ENCODE measurements around the gene CAB39.

CAB39 gene

DNA sequence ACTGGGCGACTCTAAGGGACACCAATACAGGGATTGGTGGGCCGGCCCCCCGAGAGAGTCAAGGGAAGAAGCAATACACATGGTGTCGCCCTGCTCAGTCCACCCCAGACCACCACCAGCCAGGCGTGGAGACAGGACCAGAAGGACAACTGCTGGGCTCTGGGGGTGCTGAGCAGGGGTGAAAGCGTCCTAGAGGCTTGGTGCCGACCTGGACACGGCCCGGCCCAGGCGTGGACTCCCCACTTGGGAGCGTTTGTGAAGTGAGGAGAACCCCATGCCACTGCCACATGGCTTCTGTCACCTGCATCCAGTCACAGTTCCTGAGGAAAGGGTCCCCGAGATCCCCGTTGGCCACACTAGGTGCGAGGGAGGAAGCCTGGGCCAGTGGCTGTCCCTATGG lies 116.7 kb downstream of the CAB39 start:
- no peak overlapping the region for H3K27ac ChIP-seq
- H3K27me3 ChIP-seq (replicated peaks): peaks cover 3% of the 10 kb centered on the region
- no peak overlapping the region for H3K4me3 ChIP-seq (ENCODE audit: low read depth, low read length)
- in situ Hi-C loops (cut with HindIII; ENCODE audit: low pct_ligation_motif_present, low sequenced_read_pairs): no loop called here
- H3K36me3 ChIP-seq (replicated peaks): no peaks in the 10 kb centered on the region
- TF ChIP-seq, protein P1, sequence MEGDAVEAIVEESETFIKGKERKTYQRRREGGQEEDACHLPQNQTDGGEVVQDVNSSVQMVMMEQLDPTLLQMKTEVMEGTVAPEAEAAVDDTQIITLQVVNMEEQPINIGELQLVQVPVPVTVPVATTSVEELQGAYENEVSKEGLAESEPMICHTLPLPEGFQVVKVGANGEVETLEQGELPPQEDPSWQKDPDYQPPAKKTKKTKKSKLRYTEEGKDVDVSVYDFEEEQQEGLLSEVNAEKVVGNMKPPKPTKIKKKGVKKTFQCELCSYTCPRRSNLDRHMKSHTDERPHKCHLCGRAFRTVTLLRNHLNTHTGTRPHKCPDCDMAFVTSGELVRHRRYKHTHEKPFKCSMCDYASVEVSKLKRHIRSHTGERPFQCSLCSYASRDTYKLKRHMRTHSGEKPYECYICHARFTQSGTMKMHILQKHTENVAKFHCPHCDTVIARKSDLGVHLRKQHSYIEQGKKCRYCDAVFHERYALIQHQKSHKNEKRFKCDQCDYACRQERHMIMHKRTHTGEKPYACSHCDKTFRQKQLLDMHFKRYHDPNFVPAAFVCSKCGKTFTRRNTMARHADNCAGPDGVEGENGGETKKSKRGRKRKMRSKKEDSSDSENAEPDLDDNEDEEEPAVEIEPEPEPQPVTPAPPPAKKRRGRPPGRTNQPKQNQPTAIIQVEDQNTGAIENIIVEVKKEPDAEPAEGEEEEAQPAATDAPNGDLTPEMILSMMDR (IDR thresholded peaks at IDR 0.05; ENCODE audit: low read depth, low read length, missing control alignments): no peak
- DNase-seq: no peak

DNA sequence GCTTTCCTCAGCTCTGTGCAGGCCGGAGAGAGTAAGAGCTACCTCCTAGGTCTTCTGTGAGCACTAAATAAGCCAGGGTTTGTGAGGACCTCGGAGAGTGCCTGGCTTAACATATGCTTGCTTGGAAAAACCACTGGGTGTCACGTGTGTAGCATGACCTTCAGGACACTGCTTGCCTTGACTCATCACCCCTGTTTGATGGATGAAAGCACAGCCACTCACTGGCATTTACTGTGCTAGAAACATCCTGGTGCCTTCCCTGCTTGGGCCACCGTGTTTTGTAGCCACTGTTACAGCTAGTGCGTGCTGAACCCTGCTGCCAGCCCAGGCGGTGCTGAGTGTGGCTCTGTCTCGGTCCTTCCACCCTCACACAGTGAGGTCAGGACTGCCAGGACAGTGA lies 117.3 kb downstream of the CAB39 start:
- no peak for DNase-seq
- TF ChIP-seq, protein P1 (IDR thresholded peaks at IDR 0.05; ENCODE audit: low read depth, low read length, missing control alignments): no peak
- Histone ChIP-seq H3K27ac (no peak overlapping the region), H3K27me3 (replicated peaks) (peaks cover 3% of the 10 kb centered on the region), H3K36me3 (replicated peaks) (no peaks in the 10 kb centered on the region), H3K4me3 (ENCODE audit: low read depth, low read length) (no peak overlapping the region)
- in situ Hi-C loops (cut with HindIII; ENCODE audit: low pct_ligation_motif_present, low sequenced_read_pairs): no loop called here

DNA sequence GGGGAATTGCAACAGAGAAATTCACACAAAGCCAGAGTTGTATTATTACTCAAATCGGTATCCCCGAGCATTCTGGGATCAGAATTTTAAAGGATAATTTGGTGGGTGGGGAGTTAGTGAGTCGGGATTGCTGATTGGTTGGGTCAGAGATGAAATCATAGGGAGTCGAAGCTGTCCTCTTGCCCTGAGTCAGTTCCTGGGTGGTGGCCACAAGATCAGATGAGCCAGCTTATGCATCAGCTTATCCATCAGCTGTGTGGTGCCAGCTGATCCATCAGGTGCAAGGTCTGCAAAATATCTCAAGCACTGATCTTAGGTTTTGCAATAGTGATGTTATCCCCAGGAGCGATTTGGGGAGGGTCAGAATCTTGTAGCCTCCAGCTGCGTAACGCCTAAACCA lies 117.8 kb downstream of the CAB39 start:
- H3K4me3 ChIP-seq (ENCODE audit: low read depth, low read length): no peak overlapping the region
- TF ChIP-seq, protein P1 (IDR thresholded peaks at IDR 0.05; ENCODE audit: low read depth, low read length, missing control alignments): no peak
- no peak for DNase-seq
- no peaks in the 10 kb centered on the region for H3K36me3 ChIP-seq (replicated peaks)
- peaks cover 3% of the 10 kb centered on the region for H3K27me3 ChIP-seq (replicated peaks)
- H3K27ac ChIP-seq: no peak overlapping the region
- in situ Hi-C loops (cut with HindIII; ENCODE audit: low pct_ligation_motif_present, low sequenced_read_pairs): no loop called here

DNA sequence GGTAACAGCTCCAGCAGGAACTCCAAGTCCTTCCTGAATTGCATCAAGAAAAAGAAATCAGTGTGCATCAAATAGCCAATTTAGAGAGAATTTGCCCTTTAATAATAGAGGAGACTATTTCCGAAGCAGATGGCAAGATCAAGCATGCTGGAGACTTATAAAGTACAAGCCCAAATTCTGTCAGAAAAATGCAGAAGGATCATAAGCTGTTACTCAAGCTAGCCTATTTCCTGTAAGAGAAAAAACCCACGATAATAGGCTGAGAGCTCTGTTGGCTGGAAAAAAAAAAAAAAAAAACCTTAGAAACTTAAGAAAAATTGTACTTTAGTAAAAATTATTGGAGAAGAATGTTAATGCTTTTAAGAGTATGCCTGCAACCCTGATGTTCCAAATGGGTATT lies 127.7 kb downstream of the CAB39 start:
- H3K36me3 ChIP-seq (replicated peaks): no peaks in the 10 kb centered on the region
- no peak overlapping the region for H3K4me3 ChIP-seq (ENCODE audit: low read depth, low read length)
- H3K27me3 ChIP-seq (replicated peaks): peaks cover 2% of the 10 kb centered on the region
- H3K27ac ChIP-seq: no peak overlapping the region
- TF ChIP-seq, protein P1 (IDR thresholded peaks at IDR 0.05; ENCODE audit: low read depth, low read length, missing control alignments): no peak
- DNase-seq: no peak
- in situ Hi-C loops (cut with HindIII; ENCODE audit: low pct_ligation_motif_present, low sequenced_read_pairs): no loop called here

DNA sequence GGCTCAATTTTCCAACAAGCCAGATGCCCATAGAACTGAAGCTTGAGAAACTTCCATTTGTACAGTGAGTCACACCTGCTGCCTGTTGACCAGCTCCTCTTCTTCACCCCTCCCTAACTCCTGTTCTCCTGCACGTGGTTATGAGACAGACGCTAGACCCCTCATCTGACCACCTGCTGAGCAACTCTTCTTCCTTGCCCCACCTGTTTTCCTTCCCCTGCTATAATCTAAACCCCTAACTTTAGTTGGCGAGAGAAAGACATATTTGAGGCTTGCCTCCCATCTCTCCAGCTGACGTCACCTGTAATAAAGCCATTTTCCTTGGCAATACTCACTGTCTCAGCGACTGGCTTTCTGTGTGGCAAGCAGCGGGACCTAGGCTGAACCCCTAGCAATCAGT lies 129.8 kb downstream of the CAB39 start:
- H3K27ac ChIP-seq: no peak overlapping the region
- H3K4me3 ChIP-seq (ENCODE audit: low read depth, low read length): no peak overlapping the region
- no peaks in the 10 kb centered on the region for H3K36me3 ChIP-seq (replicated peaks)
- peaks cover 2% of the 10 kb centered on the region for H3K27me3 ChIP-seq (replicated peaks)
- TF ChIP-seq, protein P1 (IDR thresholded peaks at IDR 0.05; ENCODE audit: low read depth, low read length, missing control alignments): no peak
- DNase-seq: no peak
- in situ Hi-C loops (cut with HindIII; ENCODE audit: low pct_ligation_motif_present, low sequenced_read_pairs): no loop called here

DNA sequence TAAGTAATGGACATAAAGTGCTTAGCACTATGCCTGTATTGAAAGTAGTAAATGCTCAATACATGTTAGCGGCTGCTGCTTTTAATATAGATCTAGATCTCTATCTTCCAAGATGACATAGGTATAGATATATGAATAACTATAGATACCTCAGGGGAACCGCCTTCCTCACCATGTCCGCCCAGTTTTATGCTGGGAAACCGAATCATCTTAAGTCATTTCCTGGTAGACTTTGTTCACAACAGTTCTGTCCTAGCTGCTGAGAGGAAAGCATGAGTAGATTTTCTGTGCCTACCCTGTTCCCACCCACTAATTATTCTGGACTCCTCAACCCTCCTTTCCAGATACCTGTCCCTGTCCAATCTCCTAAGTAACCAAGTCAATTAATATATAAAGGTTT lies 130.5 kb downstream of the CAB39 start:
- TF ChIP-seq, protein P1 (IDR thresholded peaks at IDR 0.05; ENCODE audit: low read depth, low read length, missing control alignments): no peak
- no peak for DNase-seq
- H3K36me3 ChIP-seq (replicated peaks): no peaks in the 10 kb centered on the region
- H3K27ac ChIP-seq: no peak overlapping the region
- H3K4me3 ChIP-seq (ENCODE audit: low read depth, low read length): no peak overlapping the region
- in situ Hi-C loops (cut with HindIII; ENCODE audit: low pct_ligation_motif_present, low sequenced_read_pairs): no loop called here
- peaks cover 2% of the 10 kb centered on the region for H3K27me3 ChIP-seq (replicated peaks)
